ENCODE results near the gene SLC22A31.

Gene SLC22A31

DNA sequence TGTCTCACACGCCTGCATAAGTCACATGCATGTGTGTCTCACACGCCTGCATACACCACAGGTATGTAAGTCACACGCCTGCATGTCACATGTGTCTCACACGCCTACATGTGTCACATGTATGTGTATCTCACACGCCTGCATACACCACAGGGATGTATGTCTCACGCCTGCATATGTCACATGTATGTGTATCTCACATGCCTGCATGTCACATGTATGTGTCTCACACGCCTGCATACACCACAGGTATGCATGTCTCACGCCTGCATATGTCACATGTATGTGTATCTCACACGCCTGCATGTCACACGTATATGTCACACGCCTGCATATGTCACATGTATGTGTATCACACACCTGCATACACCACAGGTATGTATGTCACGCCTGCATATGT, 42.6 kb downstream of the SLC22A31 start:
- Histone ChIP-seq H3K4me3 (ENCODE audit: low read depth, low read length) (no peak overlapping the region), H3K79me2 (ENCODE audit: control insufficient read depth, insufficient read depth, low read length, poor library complexity) (no peaks in the 10 kb centered on the region), H3K4me2 (ENCODE audit: low read length) (no peak overlapping the region), H4K91ac (ENCODE audit: low read depth, low read length) (no peak overlapping the region), H3K27ac (ENCODE audit: low read depth, low read length) (no peak overlapping the region), H3K4ac (ENCODE audit: low read depth, low read length) (no peak overlapping the region), H2AK5ac (ENCODE audit: low read length) (no peak overlapping the region), H3K79me1 (ENCODE audit: low read length) (no peaks in the 10 kb centered on the region), H3K23ac (ENCODE audit: low read length) (no peak overlapping the region), H3K9ac (ENCODE audit: low read length) (no peak overlapping the region), H2BK5ac (ENCODE audit: low read depth, low read length, poor library complexity) (no peak overlapping the region), H3K36me3 (ENCODE audit: control insufficient read depth in 1 of 2, insufficient read depth in 2 of 2, low read length in 2 of 2) (no peaks in the 10 kb centered on the region), H2BK120ac (ENCODE audit: insufficient read depth, low read length, poor library complexity) (no peak overlapping the region), H3K27me3 (ENCODE audit: insufficient read depth, low read length) (no peaks in the 10 kb centered on the region), H4K12ac (ENCODE audit: low read depth, low read length) (no peak overlapping the region), H3K14ac (ENCODE audit: low read length) (no peak overlapping the region), H3K9me3 (ENCODE audit: insufficient read depth, low read depth, low read length) (peaks cover 15% of the 10 kb centered on the region), H4K8ac (ENCODE audit: low read depth, low read length) (no peak overlapping the region), H3K4me1 (ENCODE audit: control insufficient read depth in 1 of 2, insufficient read depth in 2 of 2, low read length in 2 of 2) (peaks cover 21 to 22% of the 10 kb centered on the region in 2 experiments), H2BK12ac (ENCODE audit: low read length) (no peak overlapping the region), H2AFZ (ENCODE audit: insufficient read depth, low read length, poor library complexity) (no peak overlapping the region), H3K18ac (ENCODE audit: low read length) (no peak overlapping the region)
- no CpG with 5 or more reads among the region's 12 CpGs for WGBS (ENCODE audit: extremely low coverage, insufficient coverage, insufficient read length)
- DNase-seq, result no peak

GRCh38 chr16:89156740-89157645, 43.3 kb downstream of the SLC22A31 start:
- Histone ChIP-seq H2BK5ac (ENCODE audit: low read depth, low read length, poor library complexity) (no peak overlapping the region), H3K4me1 (ENCODE audit: control insufficient read depth in 1 of 2, insufficient read depth in 2 of 2, low read length in 2 of 2) (peaks cover 21 to 22% of the 10 kb centered on the region in 2 experiments), H3K4me2 (ENCODE audit: low read length) (no peak overlapping the region), H4K8ac (ENCODE audit: low read depth, low read length) (no peak overlapping the region), H3K18ac (ENCODE audit: low read length) (no peak overlapping the region), H3K14ac (ENCODE audit: low read length) (no peak overlapping the region), H3K36me3 (ENCODE audit: control insufficient read depth in 1 of 2, insufficient read depth in 2 of 2, low read length in 2 of 2) (peaks cover 0 to 1% of the 10 kb centered on the region in 2 experiments), H4K91ac (ENCODE audit: low read depth, low read length) (no peak overlapping the region), H3K79me1 (ENCODE audit: low read length) (no peaks in the 10 kb centered on the region), H3K4me3 (ENCODE audit: low read depth, low read length) (no peak overlapping the region), H3K27me3 (ENCODE audit: insufficient read depth, low read length) (no peaks in the 10 kb centered on the region), H2AFZ (ENCODE audit: insufficient read depth, low read length, poor library complexity) (no peak overlapping the region), H3K27ac (ENCODE audit: low read depth, low read length) (no peak overlapping the region), H3K79me2 (ENCODE audit: control insufficient read depth, insufficient read depth, low read length, poor library complexity) (no peaks in the 10 kb centered on the region), H3K9me3 (ENCODE audit: insufficient read depth, low read depth, low read length) (peaks cover 15% of the 10 kb centered on the region), H2BK120ac (ENCODE audit: insufficient read depth, low read length, poor library complexity) (no peak overlapping the region), H3K9ac (ENCODE audit: low read length) (no peak overlapping the region), H2BK12ac (ENCODE audit: low read length) (no peak overlapping the region), H3K4ac (ENCODE audit: low read depth, low read length) (no peak overlapping the region), H3K23ac (ENCODE audit: low read length) (no peak overlapping the region), H4K12ac (ENCODE audit: low read depth, low read length) (no peak overlapping the region), H2AK5ac (ENCODE audit: low read length) (no peak overlapping the region)
- WGBS (ENCODE audit: extremely low coverage, insufficient coverage, insufficient read length), result no CpG with 5 or more reads among the region's 26 CpGs
- DNase-seq, result no peak

- Histone ChIP-seq H3K4me3 (ENCODE audit: low read depth, low read length) (no peak overlapping the region), H3K4ac (ENCODE audit: low read depth, low read length) (no peak overlapping the region), H2BK12ac (ENCODE audit: low read length) (no peak overlapping the region), H3K79me2 (ENCODE audit: control insufficient read depth, insufficient read depth, low read length, poor library complexity) (no peaks in the 10 kb centered on the region), H3K36me3 (ENCODE audit: control insufficient read depth in 1 of 2, insufficient read depth in 2 of 2, low read length in 2 of 2) (peaks cover 0 to 3% of the 10 kb centered on the region in 2 experiments), H4K12ac (ENCODE audit: low read depth, low read length) (no peak overlapping the region), H2AK5ac (ENCODE audit: low read length) (no peak overlapping the region), H3K9ac (ENCODE audit: low read length) (no peak overlapping the region), H3K4me1 (ENCODE audit: control insufficient read depth in 1 of 2, insufficient read depth in 2 of 2, low read length in 2 of 2) (peaks cover 21 to 22% of the 10 kb centered on the region in 2 experiments), H3K27ac (ENCODE audit: low read depth, low read length) (no peak overlapping the region), H3K9me3 (ENCODE audit: insufficient read depth, low read depth, low read length) (peaks cover 15% of the 10 kb centered on the region), H3K79me1 (ENCODE audit: low read length) (no peaks in the 10 kb centered on the region), H4K8ac (ENCODE audit: low read depth, low read length) (no peak overlapping the region), H2BK5ac (ENCODE audit: low read depth, low read length, poor library complexity) (no peak overlapping the region), H2BK120ac (ENCODE audit: insufficient read depth, low read length, poor library complexity) (no peak overlapping the region), H3K14ac (ENCODE audit: low read length) (no peak overlapping the region), H4K91ac (ENCODE audit: low read depth, low read length) (no peak overlapping the region), H2AFZ (ENCODE audit: insufficient read depth, low read length, poor library complexity) (no peak overlapping the region), H3K18ac (ENCODE audit: low read length) (no peak overlapping the region), H3K27me3 (ENCODE audit: insufficient read depth, low read length) (no peaks in the 10 kb centered on the region), H3K23ac (ENCODE audit: low read length) (no peak overlapping the region), H3K4me2 (ENCODE audit: low read length) (no peak overlapping the region)
- WGBS (ENCODE audit: extremely low coverage, insufficient coverage, insufficient read length), result no CpG with 5 or more reads among the region's 24 CpGs
- DNase-seq, result no peak
These were observed 44.2 kb downstream of the SLC22A31 start for GRCh38 chr16:89155851-89156739.

DNA sequence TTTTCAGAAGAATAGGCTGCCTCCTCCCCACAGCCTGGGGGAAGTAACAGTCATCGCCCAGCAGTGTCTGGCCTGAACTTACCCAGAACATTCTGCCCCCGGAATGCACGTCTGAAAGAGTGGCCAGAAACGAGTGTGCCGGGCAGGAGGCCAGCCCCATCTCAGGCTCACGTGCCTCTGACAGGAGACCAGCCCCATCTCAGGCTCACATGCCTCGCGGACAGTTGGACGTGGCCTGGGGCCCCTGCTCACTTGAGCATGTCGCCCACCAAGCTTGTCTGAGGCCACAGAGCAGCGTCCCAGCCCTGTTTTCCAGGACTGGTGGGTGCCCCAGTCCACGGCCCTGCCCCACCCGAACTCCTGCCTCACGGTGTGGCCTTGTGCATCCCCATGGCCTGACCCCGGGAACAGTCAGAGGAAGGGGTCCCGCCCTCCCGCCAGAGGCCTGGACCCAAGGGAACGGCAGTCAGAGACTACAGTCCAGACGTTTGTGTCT, 45.1 kb downstream of the SLC22A31 start:
- H3K14ac ChIP-seq (ENCODE audit: low read length), result no peak overlapping the region
- WGBS (ENCODE audit: extremely low coverage, insufficient coverage, insufficient read length), result no CpG with 5 or more reads among the region's 19 CpGs

More for the DNA sequence above, 45.1 kb downstream of the SLC22A31 start:
- H4K8ac ChIP-seq (ENCODE audit: low read depth, low read length), result no peak overlapping the region
- H4K91ac ChIP-seq (ENCODE audit: low read depth, low read length), result peak overlapping the region; percentile 32
- H3K79me1 ChIP-seq (ENCODE audit: low read length), result no peaks in the 10 kb centered on the region
- H3K4me2 ChIP-seq (ENCODE audit: low read length), result no peak overlapping the region
- H3K4me3 ChIP-seq (ENCODE audit: low read depth, low read length), result no peak overlapping the region
- peaks cover 2 to 9% of the 10 kb centered on the region in 2 experiments for H3K36me3 ChIP-seq (ENCODE audit: control insufficient read depth in 1 of 2, insufficient read depth in 2 of 2, low read length in 2 of 2)
- H3K18ac ChIP-seq (ENCODE audit: low read length), result peak overlapping the region; percentile 4
- H3K27me3 ChIP-seq (ENCODE audit: insufficient read depth, low read length), result no peaks in the 10 kb centered on the region
- H3K4ac ChIP-seq (ENCODE audit: low read depth, low read length), result no peak overlapping the region
- H4K12ac ChIP-seq (ENCODE audit: low read depth, low read length), result peak overlapping the region; percentile 61
- no peak overlapping the region for H3K23ac ChIP-seq (ENCODE audit: low read length)
- peaks cover 15% of the 10 kb centered on the region for H3K9me3 ChIP-seq (ENCODE audit: insufficient read depth, low read depth, low read length)
- H3K79me2 ChIP-seq (ENCODE audit: control insufficient read depth, insufficient read depth, low read length, poor library complexity), result no peaks in the 10 kb centered on the region
- H2AFZ ChIP-seq (ENCODE audit: insufficient read depth, low read length, poor library complexity), result peak overlapping the region; percentile 27
- no peak overlapping the region for H3K27ac ChIP-seq (ENCODE audit: low read depth, low read length)
- no peak overlapping the region for H3K9ac ChIP-seq (ENCODE audit: low read length)
- H2BK5ac ChIP-seq (ENCODE audit: low read depth, low read length, poor library complexity), result no peak overlapping the region
- DNase-seq, result no peak
- H2AK5ac ChIP-seq (ENCODE audit: low read length), result no peak overlapping the region
- H2BK12ac ChIP-seq (ENCODE audit: low read length), result no peak overlapping the region
- H3K4me1 ChIP-seq (ENCODE audit: control insufficient read depth in 1 of 2, insufficient read depth in 2 of 2, low read length in 2 of 2), result peaks cover 21 to 22% of the 10 kb centered on the region in 2 experiments
- no peak overlapping the region for H2BK120ac ChIP-seq (ENCODE audit: insufficient read depth, low read length, poor library complexity)

Measured in trophoblast cell (in vitro differentiated cells and primary cell).